ENCODE measurements around the gene OTOF.

OTOF gene

DNA sequence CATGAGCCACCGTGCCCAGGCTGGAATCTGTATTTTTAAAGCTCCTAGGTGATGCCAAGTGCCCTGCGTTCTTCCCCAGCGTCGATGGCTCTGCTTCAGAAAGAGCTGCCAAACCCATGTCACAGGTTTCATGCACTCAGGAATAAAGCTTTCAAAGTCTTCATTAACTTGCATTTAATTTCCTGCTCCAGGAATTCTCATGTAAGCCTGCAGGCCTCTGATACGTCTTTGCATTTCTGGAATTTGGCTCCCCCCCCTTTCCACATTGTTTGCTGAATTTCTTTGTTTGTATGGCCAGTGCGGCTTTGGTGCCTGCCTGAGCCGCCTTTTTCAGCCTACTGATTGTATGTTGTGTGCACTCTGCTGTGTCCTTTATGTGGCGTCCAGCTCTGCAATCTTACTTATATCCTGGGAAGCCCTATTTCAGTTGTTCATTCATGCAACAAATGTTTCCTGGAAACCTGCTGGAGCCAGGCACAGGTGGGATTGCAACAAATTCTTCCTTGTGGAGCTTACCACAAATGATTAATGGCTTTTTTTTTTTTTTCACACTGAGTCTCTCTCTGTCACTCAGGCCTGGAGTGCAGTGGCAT lies 17.9 kb upstream of the OTOF start:
- peak; percentile 25 for DNase-seq

DNA sequence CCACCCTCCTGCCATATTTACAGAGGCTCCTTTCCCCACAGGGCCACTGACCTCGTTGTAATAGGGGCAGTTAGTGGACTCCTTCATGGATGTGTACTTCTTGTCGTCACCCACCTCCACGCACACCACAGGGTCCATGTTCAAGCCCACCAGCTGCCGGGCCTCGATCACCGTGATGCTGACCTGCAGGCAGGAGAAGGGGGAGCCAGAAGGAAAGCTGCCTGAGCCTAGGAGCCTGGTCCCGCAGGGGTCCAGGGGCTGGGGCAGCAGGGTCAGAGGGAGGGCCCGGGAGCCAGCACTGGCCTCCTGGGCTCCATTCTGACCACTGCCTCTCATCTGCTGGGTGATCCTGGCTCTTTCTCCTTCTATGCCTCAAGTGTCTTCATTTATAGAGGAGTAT lies 17.0 kb upstream of the OTOF start:
- DNase-seq: no peak

DNA sequence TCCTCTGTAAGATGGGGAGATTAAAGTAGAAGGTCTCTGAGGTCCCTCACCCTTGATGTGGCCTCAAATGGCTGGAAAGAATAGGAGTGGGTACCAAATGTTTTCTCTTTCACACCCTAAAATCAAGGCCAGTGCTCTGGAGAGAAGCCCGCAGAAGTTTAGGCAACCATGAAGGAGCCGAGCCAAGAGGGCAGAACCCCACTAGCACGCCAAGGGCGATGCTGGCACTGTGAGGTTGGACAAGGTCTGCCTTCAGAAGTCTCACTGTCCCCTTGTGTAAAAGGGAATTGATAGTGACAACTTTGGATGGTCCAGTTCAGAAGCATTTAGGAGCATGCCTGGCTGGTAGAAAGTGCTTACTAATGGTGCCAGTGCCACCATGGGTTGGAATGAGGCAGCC lies 16.3 kb upstream of the OTOF start:
- no peak for DNase-seq

DNA sequence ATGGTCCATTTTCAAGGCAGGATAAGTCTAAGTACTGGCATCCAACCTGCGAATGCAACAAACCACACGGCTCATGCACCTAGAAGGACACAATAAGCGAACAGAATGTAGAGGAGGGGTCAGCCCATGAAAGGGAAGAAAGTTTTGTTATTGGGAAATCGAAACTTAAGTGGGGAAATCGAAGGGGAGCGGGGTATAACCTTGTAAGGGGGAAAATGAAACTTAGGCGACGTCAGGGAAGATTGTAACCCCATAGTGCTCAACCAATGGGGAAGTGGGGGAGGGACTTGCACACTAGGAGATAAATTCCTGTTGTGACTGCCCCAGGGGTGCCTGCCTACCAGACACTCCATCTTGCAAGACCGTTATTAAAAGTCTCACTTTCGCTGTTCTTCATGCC lies 15.6 kb upstream of the OTOF start:
- no peak for DNase-seq

DNA sequence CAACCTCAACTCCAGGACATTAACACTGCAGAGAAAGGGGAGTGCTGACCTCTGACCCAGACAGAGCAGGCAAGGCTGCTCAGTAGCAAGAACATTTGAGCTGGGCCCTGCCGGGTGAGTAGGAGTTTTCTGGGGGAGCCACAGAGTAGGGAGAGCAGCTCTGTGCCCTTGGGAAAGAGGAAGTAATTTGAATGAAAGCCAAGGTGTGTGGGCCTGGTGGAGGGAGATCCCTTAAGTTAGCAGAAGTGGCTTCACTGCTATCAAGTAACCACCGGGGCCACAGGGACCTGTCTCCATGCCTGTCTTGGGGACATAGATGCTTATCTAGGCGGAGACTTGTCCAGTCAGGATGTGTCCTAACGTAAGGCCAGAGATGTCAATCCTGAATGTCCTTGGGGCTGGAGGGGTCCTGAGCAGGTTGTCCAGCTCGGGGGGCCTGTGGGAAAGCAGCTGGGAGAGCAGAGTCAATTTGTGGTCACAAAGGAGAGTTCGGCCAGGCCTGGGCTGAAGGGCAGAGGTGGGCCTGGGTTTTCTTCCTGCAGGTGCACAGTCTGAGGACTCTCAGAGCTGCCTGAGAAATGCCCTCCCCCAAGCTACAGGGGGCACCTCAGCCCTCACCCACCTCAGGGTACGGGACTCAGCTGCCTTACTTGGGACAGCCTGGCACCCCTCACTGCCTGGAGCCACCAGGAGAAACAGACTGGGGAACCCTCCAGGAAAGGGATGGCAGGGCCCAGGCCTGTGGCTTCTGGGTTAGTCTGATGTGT lies 15.0 kb upstream of the OTOF start:
- DNase-seq: no peak

DNA sequence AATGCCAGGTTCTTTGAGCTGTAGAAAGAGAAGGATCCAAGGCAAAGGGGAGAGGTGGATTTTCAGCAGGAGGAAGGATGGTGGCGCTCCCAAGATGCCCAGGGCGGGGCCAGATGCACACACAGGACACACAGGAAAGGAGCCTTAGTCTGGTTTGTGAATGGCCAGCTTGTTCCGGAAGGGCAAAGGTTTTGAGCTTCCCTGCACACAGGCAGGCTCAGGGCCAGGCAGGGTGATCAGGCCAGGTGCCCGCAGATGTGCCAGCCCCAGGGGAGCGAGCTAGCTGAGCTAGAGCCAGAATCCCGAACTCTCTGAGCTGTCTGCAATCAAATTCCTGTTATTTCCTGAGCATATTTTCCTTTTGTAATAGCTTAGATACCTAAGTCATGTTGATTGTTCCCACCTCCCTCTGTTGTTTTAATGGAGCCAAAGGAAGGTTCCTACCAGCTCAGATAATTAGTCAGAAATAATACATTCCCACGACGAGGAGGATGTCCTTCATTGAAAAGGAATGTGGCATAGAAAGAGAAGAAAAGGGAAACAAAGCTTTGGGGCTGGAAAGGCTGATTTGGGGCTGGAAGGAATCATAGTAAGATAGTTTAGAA lies 13.7 kb upstream of the OTOF start:
- no peak for DNase-seq

DNA sequence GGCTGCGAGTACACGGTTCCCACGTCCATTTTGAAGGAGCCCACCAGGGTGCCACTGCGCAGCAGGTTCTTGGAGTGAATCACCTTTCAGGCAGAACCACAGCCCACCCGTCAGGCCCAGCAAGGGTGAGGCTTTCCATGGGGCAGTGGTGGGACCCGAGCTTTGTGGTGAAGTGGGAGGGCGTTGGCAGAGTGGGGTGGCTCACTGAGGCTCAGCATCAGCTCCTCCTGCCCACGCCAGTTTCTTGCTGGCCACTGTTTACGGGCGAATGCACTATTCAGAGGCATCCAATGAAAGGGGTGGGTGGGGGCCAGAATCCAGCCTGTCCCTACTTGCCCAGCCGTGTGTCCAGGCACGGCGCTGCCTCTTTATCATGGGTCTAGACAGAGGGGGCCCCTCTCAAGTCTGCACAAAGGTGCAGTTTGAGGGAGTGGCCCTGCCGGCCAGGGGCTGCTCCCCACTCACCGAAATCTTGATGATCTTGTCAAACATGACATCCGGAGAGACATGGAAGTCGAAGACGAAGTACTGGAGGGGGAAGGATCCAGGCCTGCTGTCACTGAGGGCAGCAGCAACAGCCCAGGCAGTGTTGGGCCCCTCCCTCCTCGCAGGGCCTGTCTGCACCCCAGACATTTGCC lies 11.4 kb upstream of the OTOF start:
- no peak for DNase-seq

DNA sequence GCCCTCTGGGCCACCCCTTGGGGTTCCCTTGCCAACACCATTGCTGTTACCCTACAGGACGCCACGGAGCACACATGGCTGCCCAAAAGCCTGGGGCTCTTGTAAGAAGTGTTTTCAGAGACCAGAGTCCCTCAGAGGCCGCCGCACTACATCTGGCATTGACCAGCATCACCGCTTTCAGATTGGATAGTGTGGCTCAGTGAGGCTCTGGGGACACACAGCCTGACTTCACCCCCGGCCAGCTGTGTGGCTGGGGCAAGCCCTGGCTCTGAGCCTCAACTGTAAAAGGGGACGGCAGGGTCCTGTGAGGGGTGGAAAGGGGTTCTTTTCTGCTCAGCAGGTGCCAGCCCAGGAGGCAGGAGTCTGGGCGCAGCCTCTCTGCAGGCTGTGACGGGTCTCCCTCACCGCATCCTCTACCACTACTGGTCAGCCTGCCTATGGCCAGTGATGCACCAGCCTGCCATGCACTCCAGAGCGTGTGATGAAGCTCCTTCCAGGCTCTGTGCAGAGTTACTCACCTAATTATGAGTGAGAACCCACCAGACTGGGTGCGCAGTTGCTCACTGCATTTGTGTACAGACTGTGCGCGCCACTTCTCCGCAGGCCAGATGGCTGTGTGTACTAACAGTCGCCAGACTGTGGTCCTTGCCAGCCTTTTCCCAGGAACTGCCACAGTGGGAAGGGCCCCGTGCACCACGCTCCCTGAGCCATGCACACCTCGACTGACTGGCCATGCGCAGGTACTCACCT lies 10.7 kb upstream of the OTOF start:
- DNase-seq: no peak

DNA sequence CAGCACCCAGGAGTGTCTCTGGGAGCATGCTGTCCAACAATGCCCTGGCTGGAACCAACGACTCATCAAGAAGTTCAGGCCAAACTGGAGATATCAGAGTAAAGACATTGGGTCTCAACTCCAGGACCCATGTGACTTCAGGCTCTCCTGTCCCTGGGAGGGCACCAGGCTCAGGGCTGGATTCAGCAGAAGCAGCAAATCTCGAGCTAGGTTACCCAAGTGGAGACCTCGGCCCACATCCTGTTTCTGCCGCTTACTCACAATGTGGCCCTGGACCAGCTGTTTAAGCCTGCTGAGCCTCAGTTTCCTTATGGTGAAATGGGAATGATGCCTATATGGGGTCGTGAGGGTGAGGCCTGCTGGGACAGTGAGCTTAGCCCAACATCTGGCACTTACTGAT lies 9.3 kb upstream of the OTOF start:
- no peak for DNase-seq

DNA sequence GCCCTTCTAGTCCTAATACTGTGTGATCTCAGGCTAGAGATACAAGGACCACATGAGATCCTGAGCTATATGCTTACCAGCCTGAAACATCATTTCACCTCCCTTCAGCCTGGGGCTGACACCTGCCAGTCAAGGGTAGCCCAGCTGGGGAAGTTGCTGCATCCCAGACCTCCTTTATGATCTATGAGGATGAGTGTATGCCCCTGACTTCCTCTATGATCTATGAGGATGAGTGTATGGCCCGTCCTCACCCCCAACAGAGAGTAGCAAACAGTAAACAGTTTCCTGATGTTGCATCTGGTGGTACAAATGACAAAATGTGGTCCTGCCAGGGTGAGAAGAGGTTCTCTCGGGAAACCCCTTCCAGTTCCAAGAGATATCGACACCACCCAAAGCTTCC lies 8.9 kb upstream of the OTOF start:
- DNase-seq: no peak

DNA sequence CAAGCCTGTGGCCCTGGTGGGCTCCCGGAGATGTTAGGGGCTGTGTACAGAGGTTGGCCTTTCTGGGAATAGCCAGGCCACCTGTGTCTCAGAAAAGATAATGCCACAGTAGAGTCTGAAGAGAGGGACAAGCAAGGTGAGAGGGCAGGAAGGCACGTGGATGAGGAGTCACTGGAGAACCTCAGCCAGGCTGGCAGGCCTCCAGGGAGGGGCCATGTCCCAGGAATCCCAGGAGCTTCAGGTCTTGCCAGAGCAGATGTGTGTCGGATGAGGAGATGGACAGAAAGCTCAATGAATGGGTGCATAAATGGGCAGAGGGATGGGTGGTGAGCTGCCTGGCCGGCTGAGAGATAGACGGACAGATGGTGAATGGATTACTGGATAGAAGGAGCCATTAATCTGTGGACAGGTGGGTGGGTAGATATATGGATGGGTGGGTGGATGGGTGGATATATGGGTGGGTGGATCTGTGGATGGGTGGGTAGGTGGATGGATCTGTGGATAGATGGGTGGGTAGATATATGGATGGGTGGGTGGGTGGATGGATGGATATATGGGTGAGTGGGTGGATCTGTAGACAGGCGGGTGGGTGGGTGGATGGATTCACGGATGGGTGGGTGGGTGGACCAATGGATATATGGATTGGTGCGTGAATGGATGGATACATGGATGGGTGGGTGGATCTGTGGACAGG lies 7.9 kb upstream of the OTOF start:
- DNase-seq: no peak

DNA sequence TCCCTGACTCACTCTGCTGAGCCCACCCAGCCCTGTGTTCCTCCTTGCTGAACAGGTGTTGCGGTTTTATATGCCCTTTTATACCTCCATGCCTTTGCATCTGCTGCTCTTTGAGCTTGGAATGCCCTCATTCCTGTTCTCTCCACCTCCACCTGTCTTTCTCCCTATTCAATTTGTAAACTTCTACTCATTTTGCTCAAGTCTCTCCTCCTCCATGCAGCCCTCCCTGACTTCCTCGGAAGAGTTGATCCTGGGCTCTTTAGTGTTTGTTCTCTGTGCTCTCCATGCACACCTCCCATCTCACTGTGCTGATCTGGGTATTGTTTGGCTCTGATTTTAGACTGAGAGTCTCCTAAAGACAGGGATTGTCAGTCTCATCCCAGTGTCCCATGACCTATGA lies 7.2 kb upstream of the OTOF start:
- no peak for DNase-seq

DNA sequence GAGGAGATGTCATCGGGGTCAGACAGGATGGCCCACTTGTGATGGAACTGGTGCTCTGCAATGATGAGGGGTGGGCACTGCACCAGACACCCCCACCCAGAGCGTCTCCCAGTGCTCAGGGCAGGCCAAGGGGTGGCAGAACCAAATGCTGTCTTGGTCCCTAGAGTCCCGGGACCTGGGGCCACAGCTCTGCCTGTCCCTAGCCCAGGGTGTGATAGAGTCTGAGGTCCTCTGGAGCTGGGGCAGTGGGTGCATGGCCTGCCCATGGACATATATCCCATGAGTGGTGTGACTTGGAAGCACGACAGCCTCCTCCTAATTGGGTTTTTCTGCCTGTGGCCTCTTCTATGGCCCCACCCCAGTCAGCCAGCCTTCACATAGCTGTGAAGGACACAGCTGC lies 6.7 kb upstream of the OTOF start:
- no peak for DNase-seq

DNA sequence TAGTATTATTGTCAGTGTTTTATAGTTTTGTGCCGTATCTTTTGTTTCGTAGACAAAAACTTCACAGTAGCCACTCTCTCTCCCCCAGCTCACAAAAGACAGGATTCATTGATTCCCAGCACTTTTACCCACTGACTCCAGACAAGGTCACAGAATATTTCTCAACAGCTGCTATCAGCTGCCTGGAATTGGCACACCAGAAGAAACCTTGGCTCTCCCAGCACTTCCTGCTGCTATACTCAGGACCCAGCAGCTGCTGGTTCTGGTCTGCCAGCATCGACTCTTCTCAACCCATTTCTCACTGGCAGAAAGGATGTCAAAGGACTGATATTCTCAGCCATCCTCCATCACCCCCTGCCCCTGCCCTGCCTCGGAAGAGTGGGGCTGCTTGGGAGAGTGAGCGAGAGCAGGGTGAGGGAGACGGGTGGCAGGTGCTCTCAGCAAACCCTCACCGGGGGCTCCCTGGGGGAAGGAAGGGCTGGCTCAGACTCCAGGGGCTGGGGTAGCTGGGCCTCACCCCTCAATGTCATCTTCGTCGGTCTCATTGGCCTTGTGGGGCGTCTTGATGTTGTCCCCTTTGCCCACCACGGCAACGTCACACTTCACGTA lies 6.1 kb upstream of the OTOF start:
- no peak for DNase-seq

DNA sequence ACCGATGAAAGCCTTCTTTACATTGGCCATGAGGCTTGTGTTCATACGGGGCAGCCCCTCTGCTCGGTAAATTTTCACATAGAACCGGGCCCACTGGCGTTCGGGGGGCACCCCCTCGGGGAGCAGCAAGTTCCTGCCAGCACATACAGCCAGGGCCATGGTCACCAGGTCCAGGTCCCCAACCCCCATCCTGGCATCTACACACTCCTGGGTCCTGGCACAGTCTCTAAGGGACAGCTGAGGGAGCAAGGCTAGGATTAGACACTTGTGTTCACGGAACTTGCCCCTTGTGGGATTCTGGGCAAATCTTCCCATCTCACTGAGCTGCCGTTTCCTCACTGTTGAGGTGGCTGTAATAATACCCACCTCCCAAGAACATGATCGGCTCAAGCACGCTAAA lies 5.6 kb upstream of the OTOF start:
- no peak for DNase-seq

DNA sequence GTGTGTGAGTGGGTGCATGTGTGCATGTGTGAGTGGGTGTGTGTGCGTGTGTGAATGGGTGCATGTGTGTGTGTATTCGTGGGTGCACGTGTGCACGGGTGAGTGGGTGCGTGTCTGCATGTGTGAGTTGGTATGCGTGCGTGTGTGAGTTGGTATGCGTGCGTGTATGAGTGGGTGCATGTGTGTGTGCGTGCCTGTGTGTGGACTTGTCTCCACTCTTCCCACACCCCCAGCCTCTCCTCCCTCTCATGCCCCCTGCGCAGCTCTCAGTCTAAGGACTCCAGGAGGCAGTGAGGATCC lies 5.1 kb upstream of the OTOF start:
- no peak for DNase-seq

DNA sequence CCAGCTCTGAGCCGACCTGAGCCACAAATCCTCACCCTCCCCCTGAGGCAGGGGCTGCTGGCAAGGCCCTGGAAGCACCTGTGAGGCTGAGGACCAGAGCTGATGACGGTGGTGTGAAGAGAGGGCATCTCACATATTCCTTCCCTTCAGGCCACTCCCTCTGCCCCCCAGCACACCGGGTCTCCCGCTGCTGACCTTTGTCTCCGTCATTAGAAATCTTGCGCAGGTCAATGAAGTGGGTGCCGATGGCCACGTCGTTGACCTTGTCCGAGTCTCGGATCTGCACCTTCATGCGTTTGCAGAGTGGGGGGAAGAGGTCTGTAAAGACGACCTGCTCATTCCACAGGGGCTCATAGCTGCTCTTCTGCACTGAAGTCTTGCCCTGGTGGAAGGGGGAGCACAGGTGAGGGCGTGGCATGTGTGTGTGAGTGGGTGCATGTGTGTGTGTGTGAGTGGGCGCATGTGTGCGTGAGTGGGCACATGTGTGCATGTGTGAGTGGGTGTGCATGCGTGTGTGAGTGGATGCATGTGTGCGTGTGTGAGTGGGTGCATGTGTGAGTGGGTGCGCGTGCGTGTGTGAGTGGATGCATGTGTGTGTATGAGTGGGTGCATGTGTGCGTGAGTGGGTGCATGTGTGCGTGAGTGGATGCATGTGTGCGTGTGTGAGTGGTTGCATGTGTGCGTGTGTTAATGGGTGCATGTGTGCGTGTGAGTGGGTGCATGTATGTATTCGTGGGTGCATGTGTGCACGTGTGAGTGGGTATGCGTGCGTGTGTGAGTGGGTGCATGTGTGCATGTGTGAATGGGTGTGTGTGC lies 4.5 kb upstream of the OTOF start:
- DNase-seq: no peak

DNA sequence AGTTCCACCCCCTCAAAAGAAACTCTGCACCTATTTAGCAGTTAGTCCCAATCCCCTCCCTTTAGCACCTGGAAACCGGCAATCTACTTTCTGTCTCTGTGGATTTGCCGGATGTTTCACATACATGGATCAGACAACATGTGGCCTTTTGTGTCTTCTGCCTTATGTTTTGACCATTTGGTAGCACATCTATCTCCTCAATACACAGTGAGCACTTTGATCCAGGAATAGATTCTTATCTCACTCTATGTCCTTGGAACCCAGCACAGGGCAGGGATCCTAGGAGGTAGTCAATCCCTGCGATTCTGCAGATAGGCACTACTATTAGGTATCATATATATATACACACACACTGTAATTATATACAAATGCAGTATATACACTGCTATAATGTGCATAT lies 3.8 kb upstream of the OTOF start:
- DNase-seq: no peak

DNA sequence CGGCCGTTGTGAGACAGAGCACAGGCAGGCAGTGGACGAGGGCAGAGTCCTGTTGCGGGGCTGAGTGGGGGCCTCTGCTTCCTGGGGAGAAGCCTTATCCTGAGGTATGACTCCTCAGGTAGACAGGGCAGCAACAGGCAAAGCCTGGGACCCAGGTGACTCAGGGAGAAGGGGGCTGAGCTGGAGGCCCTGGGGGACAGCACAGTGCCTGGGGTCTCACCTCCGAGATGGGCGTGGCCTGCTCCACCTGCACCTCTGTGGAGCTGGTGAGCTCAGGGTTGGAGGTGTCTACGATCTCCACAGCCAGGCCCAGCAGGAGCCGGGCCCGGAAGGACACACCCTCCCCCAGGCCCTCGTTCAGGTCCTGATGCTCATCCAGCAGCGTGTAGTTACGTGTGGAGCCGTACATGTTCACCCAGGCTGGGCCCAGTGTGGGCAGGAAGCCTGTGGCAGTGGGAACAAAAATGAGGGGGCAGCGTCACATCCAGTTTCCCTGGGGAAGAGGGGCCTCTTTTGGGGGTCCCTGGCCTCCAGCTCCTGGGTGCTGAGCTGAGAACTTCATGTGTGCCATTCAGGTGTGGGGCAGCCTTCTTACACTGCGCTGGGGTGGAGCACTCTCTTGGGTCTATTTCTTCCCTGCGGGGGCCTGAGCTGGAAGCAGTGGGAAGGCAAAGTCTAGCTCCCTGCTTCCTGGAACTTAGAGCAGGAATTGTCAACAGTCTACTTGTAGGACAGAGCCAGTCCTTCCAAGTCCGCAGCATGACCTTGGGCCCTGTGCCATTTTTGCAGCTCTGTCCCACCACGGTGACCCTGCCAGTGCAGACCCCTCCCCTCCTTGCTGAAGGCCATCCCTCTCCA lies 2.9 kb upstream of the OTOF start:
- no peak for DNase-seq

DNA sequence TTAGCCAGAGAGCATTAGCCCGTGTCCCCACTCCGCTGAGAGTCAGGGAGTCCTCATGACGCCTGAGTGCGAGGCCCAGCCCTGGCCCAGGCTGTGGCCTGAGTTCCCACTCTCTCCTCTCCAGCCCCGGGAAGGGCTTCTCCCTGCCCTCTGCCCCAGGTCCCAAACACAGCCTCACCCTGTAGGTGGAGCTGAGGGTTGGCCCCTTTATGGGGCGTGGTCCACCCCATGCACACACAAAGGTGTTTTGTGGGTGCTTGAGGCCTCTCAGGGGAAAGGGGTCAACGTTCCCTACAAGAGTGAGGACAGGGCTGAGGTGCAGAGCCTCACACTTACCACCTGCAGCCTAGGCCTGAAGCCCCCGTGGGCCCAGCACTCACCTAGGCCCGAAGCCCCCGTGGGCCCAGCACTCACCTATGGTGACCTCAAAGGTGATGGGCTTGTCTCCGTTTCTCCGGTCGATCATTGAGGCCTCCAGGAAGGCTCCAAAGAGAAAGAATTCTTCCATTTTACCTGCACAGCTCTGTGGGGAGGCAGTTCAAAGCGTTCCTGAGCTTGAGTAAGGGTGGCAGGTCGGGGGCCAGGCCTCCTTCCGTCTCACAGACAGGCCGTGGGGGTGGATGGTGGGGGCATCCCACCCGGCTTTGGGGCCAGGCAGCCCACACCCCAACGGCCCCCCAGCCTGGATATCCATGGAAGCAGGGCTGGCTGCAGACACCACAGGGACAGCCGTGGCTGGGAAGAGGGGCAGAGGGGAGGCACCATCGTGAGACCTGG lies 2.1 kb upstream of the OTOF start:
- no peak for DNase-seq

All from NCI-H146 (cell line).